NCI-H2196 (cell line): ENCODE data around the gene FREM2.

Experiments used
- DNase-seq: peaks from one replicate; lab custom pipeline; 2025; ENCODE audit not compliant: unreplicated experiment; lab: John Stamatoyannopoulos, UW

The FREM2 gene

DNA sequence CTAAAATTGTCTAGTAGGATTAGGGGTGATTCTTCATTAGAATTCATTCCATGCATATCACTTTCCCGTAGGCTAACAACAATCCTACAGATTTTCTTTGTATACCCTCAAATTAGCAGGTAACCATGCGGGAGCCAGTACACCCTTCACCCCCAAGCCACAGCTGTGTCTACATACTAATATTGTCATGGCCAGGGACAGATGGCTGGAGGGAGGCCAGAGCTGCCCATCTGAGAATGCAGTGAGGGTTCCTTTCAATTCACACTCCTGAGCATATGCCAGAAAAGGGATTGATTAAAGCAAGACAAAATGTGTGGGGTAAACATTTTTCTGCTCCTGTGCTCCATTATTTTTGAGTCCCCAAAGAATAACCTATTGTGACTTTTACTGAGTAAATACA is 68.9 kb downstream of the FREM2 start:
- DNase-seq, result no peak

DNA sequence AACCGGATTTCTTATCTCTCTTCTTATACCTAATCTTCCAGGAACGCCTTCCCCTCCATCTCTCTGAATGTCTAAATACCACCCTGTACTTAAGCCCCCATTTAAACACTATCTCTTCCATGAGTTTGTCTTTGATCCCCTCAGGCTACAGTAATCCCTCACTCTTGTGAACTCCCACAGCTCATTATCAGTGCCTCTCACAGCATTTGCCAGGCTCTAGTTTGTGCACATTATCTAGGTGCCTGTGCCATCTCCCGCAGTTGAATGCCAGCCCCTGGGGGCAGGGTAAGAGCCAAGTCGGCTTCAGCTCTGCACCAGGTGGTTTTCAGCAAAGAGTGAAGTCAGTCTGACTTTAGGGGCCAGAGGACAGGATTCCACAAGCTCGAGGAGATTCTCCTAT is 71.4 kb downstream of the FREM2 start:
- DNase-seq, result no peak

DNA sequence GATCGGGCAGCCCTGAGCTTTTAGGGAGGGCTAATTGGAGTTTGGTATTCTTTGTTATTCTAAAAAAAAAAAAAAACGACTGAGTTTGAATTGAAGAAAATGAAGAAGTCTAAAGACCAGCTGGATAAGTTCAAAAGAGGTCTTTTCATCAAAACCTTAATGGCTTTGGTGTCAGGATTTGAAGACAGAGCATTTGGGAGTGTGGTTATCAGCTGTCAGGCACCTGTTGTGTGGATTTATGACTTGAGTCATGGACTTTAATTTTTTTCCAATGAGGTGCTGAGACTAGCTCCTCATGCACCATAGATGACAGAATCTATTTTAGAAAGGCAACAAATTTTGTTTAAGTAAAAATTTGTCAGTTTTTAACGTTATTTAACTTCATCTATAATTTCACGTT is 72.5 kb downstream of the FREM2 start:
- DNase-seq, result no peak

DNA sequence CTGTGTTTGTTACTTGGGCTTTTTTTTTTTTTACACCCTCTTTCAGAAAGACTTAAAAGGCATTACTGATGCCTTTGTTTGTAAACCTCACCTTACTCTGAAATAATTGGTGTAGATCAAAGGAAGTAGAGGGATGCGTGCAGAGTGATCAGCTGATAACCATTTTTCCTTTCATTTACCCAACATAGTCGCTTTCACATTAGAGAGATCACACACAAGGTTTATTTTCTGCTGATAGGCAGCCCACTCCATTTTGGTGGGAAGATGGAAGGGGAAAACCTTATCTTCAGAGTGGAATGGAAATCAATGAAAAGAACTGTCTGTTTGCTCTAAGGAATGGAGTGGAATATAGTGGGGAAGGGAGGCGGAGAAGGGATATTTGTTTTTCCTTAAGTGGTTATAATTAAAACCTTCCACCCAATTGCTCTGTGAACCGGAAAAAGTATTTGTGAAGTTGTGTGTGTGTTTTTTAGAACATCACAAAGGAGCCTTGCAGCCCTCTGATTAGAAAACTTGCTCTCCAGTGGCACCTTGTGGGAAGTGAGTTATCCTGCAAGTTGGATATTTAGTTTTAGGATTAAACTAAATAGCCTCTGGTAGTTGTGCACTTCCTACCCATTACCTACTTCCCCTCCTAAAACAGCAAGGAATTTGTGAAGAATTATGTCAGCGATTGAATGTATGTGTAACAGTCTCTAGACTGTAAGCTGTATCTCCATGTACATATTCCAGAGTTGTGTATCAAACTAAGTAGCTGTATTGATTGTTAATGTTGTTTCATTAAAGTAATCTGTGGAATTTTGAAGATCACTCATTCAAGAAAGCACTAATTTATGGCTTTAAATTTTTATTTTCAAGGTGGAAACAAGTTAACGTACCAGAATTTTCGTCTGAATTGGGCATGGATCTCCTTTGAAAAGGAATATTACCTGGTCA is 76.8 kb downstream of the FREM2 start:
- DNase-seq, result peak; percentile 25

DNA sequence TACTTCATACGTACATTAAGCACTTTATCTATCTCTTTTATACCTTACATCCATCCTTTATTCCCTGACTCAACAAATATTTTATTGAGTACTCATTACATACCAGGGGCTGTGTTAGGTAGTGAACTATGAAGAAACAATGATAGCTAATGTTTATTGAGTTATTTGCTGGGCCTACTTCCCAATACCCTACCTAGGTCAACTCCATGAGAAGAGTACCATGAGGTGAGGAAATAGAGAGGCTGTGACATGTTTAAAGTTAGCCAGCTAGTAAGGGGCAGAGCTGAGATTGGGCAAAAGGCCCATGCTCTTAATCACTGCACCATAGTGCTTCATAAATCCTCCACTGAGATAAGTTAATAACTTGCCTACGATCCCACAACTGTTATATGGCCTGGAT is 79.9 kb downstream of the FREM2 start:
- DNase-seq, result no peak

DNA sequence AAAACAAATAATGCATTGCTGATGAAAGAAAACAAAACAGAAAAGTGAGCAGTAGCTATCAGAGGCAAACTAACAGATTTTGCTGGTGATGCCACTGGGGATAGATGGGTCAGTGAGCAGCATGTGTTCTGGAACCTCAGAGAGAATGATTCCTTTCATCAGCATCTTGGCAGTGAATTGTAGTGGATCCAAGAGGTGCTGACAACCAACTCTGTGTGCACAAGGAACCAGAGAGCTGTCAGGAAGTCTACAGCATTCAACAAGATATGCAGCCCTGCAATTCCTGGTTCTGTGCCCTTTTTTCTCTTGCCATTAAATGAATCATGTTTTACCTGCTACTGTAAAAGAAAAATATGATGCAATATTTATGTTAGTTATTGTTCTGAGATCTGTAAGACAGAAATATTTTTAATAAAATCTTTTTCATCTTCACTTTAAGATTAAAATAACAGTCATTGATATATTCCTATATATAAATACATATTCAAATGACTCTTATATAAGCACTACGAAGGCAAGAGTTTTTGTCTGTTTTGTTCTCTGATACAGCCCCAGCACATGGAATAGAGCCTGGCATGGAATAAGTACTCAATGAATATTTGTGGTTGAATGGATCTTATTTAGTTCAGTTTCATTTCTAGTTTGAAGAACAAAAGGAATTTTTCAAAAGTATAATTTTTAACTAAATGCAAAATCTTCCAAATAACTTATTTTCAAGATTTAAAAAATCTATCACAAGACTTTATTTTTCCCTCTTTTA is 80.8 kb downstream of the FREM2 start:
- DNase-seq, result no peak

DNA sequence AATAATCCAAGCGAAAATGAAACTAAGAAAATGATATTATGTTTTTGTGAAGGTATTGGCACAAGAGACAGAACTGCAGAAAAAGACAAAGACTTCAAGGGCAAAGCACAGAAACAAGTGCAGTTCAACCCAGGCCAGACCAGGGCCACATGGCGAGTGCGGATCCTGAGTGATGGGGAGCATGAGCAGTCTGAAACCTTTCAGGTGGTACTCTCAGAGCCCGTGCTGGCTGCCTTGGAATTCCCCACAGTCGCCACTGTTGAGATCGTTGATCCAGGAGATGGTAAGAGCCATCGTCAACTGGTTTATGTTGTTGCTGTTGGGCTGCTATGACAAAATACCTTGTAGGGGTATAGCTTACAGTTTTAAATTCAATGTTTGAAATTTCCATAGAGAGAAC is 82.6 kb downstream of the FREM2 start:
- DNase-seq, result no peak

DNA sequence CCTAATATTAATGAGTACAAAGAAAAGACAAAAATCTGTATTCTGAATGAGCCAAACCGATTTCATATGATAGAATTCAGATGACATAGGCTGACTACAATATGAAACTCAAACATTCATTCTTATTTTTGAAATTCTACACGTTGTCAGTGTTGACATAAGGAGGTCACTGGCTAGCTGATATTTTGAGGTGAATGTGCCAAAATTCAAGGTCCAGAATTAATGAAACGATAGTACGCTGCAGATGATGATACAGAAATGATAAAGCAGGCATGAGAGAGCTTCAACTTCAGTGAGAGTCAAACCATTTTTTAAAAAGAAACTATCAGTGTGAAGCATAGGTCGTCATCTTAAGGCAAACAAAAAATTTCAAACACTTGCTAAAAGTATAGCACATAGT is 88.2 kb downstream of the FREM2 start:
- no peak for DNase-seq

DNA sequence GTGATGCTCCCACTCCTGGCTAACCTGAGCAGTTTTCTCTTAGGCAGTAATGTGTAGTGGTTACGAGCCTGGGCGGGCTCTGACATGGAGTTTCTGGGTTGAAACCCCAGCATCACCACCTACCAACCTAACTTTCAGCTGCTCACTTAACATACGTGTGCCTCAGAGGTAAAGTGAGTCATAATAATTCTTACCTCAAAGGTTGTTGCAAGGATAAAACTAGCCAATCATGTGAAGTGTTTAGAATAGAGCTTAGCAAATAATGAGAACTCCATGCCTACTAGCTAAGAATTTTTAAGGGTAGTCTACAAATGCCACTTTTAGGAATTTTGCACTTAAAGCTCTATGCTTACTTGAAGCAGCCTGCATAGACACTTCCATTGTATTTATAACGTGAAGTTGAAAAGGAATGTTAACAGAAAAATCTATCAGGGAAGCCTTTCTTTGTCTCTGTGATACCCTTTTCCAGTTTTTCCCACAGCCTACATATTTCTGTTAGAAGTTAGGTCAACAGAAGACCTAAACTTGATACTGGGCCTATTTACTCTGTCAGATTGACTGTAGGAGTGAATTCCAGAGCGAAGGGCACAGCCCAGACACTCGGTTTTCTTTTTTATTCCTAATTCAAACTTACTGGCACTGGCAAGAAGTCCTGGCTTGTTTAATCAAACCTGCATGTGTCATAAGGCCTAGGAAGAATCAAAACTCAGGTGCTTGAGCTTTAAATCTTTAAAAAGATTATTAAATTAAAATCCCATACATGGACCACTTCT is 90.7 kb downstream of the FREM2 start:
- no peak for DNase-seq

DNA sequence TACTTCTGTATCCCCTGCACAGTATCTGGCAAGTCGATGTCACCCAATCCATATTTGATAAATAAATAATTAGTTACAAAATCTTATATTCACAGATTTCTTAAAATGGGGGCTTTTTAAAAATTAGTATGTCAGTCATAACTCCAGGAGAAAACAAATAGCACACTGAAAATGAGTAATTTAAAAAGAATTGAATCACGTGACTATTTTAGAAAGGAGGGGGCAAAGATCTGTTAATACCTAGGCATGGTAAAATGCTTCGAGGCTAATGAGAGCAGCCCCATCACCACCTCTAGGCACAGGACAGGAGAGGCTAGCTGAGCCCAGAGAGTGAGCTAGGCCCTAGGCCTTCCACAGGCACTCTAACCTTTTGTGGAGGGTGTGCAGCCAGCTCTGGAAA is 94.7 kb downstream of the FREM2 start:
- no peak for DNase-seq

DNA sequence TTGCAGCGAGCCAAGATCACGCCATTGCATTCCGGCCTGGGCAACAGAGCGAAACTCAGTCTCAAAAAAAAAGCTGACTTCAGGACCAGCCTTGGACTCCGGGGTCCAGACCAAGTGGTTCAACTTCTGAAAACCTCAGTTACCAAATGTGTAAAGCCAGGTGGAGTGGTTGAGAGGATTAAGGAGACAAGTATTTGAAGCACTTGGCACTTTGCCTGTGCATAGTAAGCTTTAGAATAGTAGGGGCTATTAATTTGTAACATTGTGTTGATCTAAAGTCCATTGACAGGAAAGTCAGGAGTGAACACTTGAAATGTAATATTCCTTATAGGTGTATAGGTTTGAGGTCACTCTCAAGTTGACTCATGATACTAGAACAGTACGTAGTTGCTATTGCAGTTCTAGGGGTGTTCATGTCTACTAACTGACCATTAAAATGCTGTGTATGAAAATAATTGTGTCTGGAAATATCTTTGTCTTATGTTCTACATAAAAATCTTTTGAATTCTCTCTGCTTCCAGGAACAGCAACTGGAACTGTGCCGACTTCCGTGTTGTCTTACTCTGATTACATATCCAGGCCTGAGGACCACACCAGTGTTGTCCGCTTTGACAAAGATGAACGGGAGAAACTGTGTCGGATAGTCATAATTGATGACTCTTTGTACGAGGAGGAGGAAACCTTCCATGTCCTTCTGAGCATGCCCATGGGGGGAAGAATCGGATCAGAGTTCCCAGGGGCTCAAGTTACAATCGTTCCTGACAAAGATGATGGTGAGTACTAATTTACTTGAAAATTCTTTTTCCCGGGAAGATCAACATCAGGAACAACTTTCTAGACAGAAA is 97.4 kb downstream of the FREM2 start:
- no peak for DNase-seq

DNA sequence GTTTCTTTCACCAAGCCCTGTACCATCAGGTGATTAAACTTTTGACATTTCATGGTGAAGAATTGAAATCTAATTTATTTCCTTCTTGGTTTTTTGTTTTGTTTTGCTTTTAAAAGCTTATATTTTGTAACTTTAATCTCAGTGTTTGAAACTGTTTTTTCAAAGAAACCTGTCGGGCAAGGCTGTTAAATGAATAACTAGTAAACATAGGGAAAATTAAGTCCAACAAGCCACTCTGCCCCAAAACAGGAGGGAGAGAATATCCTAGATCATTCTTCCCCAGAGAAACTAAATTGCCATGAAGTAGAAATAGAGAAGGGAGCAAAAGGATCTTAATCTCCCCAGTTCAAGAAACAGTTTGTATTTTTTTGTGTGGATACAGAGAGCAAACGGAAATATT is 98.2 kb downstream of the FREM2 start:
- no peak for DNase-seq

DNA sequence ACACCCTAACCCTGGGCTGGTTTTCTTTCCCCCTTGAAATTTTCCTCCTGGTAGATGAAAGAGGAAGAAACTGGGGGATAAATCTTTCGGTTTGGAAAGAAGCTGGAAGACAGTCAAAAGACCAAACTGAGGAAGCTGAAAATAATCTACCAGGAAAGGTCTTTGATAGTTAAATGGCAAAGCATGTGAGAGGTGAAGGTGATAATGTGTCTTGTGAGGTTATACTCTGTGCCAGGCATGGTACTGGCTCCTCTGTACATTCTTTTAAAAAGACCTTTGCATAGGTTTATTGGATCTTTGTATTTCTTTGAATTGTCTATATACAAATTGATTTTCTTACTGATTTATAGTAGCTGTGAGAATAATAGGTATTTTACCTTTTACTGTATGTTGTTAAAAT is 98.6 kb downstream of the FREM2 start:
- DNase-seq, result no peak

DNA sequence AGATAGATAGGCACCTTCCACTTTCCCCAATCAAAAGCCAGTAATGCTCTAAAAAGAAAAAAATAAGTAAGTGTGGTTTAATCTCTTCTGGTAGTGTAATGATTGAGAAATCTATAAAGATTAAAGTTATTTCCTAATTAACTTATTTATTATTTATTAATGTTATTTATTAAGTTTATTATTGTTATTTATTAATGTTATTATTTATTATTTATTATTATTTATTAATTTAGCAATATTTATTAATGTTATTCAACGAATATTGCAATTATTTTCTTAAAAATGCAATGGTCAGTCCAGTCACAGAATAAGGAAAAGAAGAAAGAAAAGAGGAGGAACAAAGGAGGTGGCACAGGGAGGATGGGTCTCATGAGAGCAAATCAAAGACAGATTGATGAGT is 100.7 kb downstream of the FREM2 start:
- no peak for DNase-seq

DNA sequence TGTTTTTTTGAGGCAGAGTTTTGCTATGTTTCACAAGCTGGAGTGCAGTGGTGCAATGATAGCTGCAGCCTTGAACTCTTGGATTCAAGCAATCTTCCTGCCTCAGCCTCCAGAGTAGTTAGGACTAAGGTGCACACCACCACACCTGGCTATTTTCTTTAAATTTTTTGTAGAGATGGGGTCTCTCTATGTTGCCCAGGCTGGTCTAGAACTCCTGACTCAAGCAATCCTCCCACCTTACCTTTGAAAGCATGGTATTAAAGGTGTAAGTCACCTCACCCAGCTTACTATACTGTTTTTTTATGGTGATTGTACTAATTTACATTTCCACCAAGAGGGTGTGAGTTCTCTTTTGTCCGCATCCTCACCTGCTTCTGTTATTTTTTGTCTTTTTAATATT is 110.0 kb downstream of the FREM2 start:
- DNase-seq, result no peak

DNA sequence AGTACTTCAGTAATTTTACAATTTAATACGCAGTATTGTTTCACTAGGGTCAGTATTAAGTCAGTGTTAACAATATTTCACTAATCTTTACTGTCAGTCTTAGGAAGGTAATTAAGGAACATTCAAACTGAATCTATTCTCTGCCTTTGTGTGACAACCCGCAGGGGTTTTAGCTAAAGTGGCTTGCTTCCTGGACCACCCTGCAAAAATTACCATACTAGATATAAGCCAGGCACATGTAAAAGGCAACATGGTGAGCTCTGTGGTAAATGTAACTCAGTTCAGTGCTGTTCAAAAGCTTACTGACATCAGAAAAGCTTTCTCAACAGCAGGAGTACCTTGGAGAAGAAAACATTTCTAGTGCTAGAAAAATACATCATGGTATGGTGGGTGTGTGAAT is 116.7 kb downstream of the FREM2 start:
- no peak for DNase-seq

DNA sequence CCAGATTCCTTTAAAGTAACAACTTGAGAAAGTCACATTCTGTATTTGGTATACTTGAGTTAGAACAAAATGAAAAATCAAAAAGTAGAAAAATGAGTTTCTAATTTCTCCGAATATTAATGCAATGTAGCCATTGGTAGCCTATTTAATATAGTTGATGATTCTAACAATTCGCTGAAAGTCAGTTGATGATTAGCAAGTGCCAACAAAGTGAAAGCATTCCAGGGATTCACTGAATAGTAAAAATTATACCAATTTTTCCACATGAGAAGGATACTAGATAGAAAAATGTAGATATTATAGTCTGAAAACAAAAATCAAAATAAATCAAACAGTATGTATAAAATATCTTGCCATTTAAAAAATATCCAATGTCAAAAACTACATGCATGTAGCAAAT is 117.2 kb downstream of the FREM2 start:
- no peak for DNase-seq

DNA sequence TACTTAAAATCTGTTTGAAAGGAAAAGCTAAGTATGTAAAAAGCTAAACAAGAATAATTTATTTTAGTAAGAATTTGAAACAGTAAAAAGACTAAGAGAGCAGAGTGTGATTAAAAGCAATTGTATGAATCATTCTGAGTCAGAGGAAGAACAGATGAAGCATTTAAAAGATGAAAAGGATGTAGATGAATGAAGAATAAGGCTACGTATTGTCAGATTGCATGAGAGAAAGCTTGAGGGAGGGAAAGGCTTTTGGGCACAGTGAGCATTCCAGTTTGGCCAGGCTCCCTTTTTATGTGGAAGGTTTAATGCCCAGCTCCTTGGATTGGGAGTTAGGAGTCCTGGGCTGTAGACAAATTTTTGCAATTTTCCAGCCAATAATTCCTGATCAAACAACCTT is 117.7 kb downstream of the FREM2 start:
- no peak for DNase-seq

DNA sequence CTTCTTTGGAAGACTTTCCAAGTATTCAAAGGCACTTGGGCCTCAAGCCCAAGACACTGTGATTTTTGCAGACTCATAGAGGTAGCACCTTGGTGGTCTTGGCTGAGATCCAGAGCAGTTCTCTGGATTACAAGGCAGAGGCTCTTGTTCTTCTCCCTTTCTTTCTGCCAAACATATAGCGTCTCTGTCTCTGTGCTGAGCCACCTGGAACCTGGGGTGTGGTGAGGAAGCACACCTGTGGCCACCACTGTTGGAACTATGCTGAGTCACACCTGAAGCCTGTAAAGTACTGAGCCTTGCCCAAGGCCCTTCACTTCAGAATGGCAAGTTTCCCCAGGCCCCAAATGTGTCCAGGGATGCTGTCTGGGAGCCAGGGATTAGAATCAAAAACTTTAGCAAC is 127.5 kb downstream of the FREM2 start:
- DNase-seq, result no peak

DNA sequence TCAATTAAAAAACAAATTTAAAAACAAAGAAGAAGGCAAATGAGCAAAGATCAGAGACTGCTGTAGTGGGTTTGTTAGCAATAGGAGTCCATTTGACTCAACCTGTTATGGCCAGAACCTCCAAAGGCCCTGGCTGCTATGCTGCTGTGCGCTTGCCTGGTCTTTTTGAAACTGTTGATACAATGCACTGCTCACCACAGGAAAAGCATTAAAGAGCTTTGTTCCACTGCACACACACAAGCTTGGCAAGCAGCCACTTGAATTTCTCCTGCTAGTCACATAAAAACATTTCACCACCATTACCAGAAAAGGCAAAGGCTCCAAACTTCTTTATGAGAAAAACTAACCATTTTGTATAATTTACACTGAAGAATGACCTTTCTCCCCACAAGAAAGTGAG is 132.2 kb downstream of the FREM2 start:
- no peak for DNase-seq

DNA sequence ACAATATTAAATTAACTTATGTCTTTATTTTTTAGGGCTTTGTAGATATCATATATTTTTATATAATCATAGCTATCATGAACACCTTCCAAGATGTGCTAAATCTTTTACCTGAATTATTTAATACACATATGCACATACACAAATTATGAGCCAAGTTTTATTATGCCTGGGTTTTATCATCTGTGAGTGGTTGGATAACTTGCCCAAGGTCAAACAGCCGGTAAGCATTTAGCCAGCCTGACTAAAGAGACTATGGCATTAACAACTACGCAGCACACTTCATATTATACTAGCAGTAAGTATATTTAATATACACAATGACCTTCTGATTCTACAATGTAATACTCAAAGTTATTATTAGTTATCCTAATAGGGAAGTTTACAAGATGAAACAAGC is 132.7 kb downstream of the FREM2 start:
- no peak for DNase-seq
